Breast epithelium (tissue), 3 donors: Measurements from ENCODE around the gene VAMP8.

Experiments used
- POLR2AphosphoS5 ChIP-seq, 3 donors: sonication (generic); formaldehyde crosslinking; IDR thresholded peaks; one replicate each; pipeline ENCODE4 v1.6.1; 2017; ENCODE audit warnings: antibody characterized with exemption in 3 of 3
- TF ChIP-seq, protein P1 (sequence below), 3 donors: fragments of 450-650 bp; IDR thresholded peaks; one replicate each; pipeline ENCODE4 v1.5.1; 2016 to 2017; ENCODE audit warnings: antibody characterized with exemption in 3 of 3, mild to moderate bottlenecking in 3 of 3, moderate library complexity in 3 of 3

DNA sequence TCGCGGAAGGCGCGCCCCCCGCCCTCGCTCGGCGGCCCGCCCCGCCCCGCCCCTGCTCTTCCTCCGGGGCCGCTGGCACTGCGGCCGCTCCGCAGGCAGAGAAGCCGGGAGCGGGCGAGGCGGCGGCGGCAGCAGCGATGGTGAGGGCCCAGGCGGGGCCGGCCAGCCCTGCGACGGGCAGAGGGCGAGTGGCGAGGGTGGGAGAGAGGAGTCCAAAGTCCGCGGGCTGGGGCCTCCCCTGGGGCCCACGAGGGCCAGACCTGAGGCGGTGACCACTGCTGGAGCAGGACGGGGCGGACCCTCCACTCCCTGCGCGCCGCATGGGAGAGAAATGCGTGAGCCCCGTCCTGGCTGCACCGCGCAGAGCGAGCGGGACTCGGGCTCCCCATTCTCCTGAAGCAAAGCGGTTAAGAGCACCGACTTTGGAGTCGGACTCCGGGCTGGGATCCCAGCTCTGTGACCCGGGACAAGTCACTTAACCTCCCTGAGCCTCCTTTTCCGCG is 7.0 kb downstream of the VAMP8 start, which contains the start of gene VAMP5:
- TF ChIP-seq, protein P1, sequence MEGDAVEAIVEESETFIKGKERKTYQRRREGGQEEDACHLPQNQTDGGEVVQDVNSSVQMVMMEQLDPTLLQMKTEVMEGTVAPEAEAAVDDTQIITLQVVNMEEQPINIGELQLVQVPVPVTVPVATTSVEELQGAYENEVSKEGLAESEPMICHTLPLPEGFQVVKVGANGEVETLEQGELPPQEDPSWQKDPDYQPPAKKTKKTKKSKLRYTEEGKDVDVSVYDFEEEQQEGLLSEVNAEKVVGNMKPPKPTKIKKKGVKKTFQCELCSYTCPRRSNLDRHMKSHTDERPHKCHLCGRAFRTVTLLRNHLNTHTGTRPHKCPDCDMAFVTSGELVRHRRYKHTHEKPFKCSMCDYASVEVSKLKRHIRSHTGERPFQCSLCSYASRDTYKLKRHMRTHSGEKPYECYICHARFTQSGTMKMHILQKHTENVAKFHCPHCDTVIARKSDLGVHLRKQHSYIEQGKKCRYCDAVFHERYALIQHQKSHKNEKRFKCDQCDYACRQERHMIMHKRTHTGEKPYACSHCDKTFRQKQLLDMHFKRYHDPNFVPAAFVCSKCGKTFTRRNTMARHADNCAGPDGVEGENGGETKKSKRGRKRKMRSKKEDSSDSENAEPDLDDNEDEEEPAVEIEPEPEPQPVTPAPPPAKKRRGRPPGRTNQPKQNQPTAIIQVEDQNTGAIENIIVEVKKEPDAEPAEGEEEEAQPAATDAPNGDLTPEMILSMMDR (IDR thresholded peaks at IDR 0.05) = no peak
- TF ChIP-seq POLR2AphosphoS5 (IDR thresholded peaks at IDR 0.05) = no peak
